Measurements from ENCODE around the gene SLC9C1.

GRCh38 chr3:112302881-112303763 is 9.1 kb upstream of the SLC9C1 start:
- TF ChIP-seq EZH2 (IDR thresholded peaks at IDR 0.05; ENCODE audit: borderline replicate concordance), result no peak
- TF ChIP-seq, protein P1, sequence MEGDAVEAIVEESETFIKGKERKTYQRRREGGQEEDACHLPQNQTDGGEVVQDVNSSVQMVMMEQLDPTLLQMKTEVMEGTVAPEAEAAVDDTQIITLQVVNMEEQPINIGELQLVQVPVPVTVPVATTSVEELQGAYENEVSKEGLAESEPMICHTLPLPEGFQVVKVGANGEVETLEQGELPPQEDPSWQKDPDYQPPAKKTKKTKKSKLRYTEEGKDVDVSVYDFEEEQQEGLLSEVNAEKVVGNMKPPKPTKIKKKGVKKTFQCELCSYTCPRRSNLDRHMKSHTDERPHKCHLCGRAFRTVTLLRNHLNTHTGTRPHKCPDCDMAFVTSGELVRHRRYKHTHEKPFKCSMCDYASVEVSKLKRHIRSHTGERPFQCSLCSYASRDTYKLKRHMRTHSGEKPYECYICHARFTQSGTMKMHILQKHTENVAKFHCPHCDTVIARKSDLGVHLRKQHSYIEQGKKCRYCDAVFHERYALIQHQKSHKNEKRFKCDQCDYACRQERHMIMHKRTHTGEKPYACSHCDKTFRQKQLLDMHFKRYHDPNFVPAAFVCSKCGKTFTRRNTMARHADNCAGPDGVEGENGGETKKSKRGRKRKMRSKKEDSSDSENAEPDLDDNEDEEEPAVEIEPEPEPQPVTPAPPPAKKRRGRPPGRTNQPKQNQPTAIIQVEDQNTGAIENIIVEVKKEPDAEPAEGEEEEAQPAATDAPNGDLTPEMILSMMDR (IDR thresholded peaks at IDR 0.05; ENCODE audit: poor library complexity), result no peak
- TF ChIP-seq EZH2phosphoT487 (IDR thresholded peaks at IDR 0.05; ENCODE audit: low read depth, severe bottlenecking, unreplicated experiment), result no peak
